ENCODE measurements around the gene CARMIL1. TPM values are rescaled to one million over a fixed set of nuclear protein-coding genes. Genes with fewer than 3 reads are reported as not detected.

The CARMIL1 gene
- total RNA-seq, 1 donor from 2014 or later: 11.8 TPM

DNA sequence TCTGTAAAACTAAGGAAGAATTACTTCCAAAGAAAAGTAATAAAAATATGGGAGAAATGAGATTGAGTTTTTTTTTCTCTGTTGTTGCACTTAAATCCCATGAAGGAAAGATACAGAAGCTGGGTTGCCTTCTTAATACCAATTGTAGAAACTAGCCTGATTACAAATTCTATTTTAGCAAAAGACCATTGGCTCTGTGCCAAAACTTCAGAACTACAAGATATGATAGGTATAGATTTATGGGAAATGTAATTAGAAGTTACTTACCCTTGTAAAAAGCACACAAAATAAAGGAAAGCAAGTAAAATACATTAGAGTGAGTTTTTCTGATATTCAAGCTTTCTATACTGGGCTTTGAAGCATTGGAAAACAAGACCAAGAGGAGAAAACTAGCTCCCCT is 299.4 kb downstream of the CARMIL1 start:
- DNase-seq (ENCODE audit: extremely low spot score, unreplicated experiment): no peak
- H3K36me3 Mint-ChIP-seq: peaks cover 10% of the 10 kb centered on the region
- TF ChIP-seq, protein P1, sequence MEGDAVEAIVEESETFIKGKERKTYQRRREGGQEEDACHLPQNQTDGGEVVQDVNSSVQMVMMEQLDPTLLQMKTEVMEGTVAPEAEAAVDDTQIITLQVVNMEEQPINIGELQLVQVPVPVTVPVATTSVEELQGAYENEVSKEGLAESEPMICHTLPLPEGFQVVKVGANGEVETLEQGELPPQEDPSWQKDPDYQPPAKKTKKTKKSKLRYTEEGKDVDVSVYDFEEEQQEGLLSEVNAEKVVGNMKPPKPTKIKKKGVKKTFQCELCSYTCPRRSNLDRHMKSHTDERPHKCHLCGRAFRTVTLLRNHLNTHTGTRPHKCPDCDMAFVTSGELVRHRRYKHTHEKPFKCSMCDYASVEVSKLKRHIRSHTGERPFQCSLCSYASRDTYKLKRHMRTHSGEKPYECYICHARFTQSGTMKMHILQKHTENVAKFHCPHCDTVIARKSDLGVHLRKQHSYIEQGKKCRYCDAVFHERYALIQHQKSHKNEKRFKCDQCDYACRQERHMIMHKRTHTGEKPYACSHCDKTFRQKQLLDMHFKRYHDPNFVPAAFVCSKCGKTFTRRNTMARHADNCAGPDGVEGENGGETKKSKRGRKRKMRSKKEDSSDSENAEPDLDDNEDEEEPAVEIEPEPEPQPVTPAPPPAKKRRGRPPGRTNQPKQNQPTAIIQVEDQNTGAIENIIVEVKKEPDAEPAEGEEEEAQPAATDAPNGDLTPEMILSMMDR (conservative IDR thresholded peaks at IDR 0.05): no peak
- H3K27me3 Mint-ChIP-seq: no peaks in the 10 kb centered on the region
- peaks cover 8% of the 10 kb centered on the region for H3K4me1 Mint-ChIP-seq (ENCODE audit: unreplicated experiment)
- no peak overlapping the region for H3K27ac Mint-ChIP-seq
- no peak overlapping the region for H3K4me3 Mint-ChIP-seq
- no peaks in the 10 kb centered on the region for H3K9me3 Mint-ChIP-seq

DNA sequence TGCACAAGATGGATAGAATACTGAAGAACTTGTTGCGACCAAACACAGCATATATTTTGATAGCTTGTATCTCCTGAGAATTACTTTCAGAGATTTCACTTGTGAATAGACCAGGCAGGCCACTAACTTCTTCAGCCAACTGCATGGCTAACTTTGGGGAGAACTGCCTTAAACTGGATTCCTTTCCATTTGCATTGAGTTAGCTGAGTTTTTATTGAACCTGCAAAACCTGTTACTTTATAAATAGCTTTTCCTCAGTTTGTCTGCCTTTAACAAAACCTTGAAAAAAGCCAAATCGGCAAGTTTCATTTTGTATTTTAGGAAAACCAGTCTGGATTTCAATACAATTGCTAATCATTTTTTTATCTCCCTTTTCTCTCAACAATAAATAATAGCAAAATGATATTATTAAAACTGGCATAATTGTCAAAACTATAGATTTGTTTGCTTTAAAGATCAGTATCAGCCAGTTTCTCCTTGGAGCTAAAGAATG is 300.3 kb downstream of the CARMIL1 start:
- no peak overlapping the region for H3K27ac Mint-ChIP-seq
- no peak for DNase-seq (ENCODE audit: extremely low spot score, unreplicated experiment)
- no peaks in the 10 kb centered on the region for H3K9me3 Mint-ChIP-seq
- no peaks in the 10 kb centered on the region for H3K27me3 Mint-ChIP-seq
- H3K36me3 Mint-ChIP-seq: peaks cover 10% of the 10 kb centered on the region
- no peak overlapping the region for H3K4me3 Mint-ChIP-seq
- TF ChIP-seq, protein P1 (conservative IDR thresholded peaks at IDR 0.05): no peak
- H3K4me1 Mint-ChIP-seq (ENCODE audit: unreplicated experiment): peaks cover 8% of the 10 kb centered on the region

DNA sequence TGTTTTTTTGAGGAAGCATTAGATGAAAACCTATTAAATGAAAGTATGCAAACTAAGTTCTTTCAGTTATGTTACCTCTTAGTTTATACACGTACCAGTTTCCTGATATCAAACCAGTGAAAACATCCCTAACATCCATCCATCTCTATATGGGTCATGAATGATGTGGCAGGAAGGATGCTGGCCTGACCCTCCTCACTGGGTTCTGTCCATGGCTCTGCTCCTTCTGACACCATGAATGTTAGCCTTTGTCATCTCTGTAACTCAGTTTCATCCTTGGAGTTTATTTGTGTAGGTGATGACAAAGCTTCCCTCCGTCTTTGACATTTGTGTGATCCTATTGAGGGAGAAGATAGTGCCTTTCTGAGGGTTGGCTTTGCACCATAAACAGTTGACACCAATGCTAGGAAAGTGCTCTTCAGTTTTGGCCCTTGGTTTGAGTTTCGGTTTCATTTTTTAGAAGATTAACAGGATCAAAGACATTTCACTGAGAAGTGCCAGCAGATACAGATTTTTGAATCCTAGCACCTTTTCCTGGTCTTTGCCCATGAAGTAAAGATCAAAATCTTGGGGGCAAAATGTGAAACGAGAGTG is 300.8 kb downstream of the CARMIL1 start:
- Mint-ChIP-seq H3K27me3 (no peaks in the 10 kb centered on the region), H3K27ac (no peak overlapping the region), H3K36me3 (peaks cover 10% of the 10 kb centered on the region), H3K4me1 (ENCODE audit: unreplicated experiment) (peaks cover 8% of the 10 kb centered on the region), H3K9me3 (no peaks in the 10 kb centered on the region), H3K4me3 (no peak overlapping the region)
- DNase-seq (ENCODE audit: extremely low spot score, unreplicated experiment): no peak
- TF ChIP-seq, protein P1 (conservative IDR thresholded peaks at IDR 0.05): no peak

DNA sequence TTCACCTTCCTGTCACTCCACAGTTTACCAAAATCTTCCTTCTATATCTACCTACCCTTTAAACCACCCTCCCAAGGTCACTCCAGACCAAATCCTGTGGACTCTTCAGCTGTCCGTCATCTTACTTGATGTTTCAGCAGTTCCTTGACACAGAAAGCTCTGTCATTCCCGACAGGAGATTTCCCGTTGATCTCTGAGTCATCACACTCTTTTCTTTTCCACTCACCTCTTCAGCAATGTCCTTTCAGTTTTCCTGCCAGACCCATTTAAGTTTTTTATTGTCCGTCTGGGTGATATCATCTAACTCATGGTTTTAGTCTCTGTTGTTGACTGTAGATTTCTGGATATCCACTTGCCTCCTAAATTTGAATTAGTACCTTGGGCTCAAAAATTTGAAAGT is 302.9 kb downstream of the CARMIL1 start:
- TF ChIP-seq, protein P1 (conservative IDR thresholded peaks at IDR 0.05): no peak
- no peak for DNase-seq (ENCODE audit: extremely low spot score, unreplicated experiment)
- no peaks in the 10 kb centered on the region for H3K9me3 Mint-ChIP-seq
- H3K4me3 Mint-ChIP-seq: no peak overlapping the region
- H3K4me1 Mint-ChIP-seq (ENCODE audit: unreplicated experiment): peaks cover 8% of the 10 kb centered on the region
- peaks cover 10% of the 10 kb centered on the region for H3K36me3 Mint-ChIP-seq
- H3K27ac Mint-ChIP-seq: no peak overlapping the region
- no peaks in the 10 kb centered on the region for H3K27me3 Mint-ChIP-seq

DNA sequence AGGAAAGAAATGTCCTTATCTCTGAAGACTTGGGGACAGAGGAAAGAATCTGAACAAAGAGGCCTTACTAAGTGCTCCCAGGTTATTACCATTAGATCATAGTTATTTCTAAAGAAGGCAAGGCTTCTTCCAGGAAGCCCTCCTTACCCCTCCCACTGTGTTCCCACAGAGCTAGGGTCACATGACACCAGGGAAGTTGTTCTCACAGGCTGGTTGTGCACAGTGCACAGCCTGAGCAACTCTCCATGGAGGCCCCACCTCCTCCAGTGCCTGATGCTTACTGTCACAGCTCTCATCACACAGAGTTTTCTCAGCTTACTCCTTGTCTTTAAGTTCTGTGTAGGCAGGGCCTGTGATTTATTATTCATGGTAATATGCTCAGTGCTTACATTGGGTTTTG is 303.9 kb downstream of the CARMIL1 start:
- Mint-ChIP-seq H3K27me3 (no peaks in the 10 kb centered on the region), H3K9me3 (no peaks in the 10 kb centered on the region), H3K4me1 (ENCODE audit: unreplicated experiment) (peaks cover 6% of the 10 kb centered on the region)

More for the DNA sequence above, 303.9 kb downstream of the CARMIL1 start:
- no peak overlapping the region for H3K27ac Mint-ChIP-seq
- H3K36me3 Mint-ChIP-seq: peaks cover 10% of the 10 kb centered on the region
- H3K4me3 Mint-ChIP-seq: no peak overlapping the region
- no peak for DNase-seq (ENCODE audit: extremely low spot score, unreplicated experiment)
- TF ChIP-seq, protein P1 (conservative IDR thresholded peaks at IDR 0.05): no peak

Measured in type B pancreatic cell (in vitro differentiated cells).